ENCODE data around the gene VPS35. TPM values are rescaled to one million over a fixed set of nuclear protein-coding genes. Genes with fewer than 3 reads are reported as not detected.
A peak's percentile ranks its signal among the peaks of the same experiment; 100 is the strongest.

Gene VPS35
- total RNA-seq, 2 experiments from 2014 or later: 112 to 114 TPM

- no peak for DNase-seq
- Mint-ChIP-seq H3K36me3 (peaks cover 2% of the 10 kb centered on the region), H3K4me1 (ENCODE audit: low read depth) (peaks cover 6% of the 10 kb centered on the region), H3K27ac (no peak overlapping the region), H3K9me3 (no peaks in the 10 kb centered on the region), H3K27me3 (no peaks in the 10 kb centered on the region), H3K4me3 (no peak overlapping the region)
- intact Hi-C loops (cut with micrococcal nuclease): no loop called here
- ChIA-PET CTCF (interaction anchor here (0.7 kb wide), 1 partner anchor 223 kb away, joined by 4 read pairs; no protein-coding TSS in a partner anchor), POLR2A (interaction anchor here (0.5 kb wide), 1 partner anchor 207 kb away, joined by 3 read pairs; no protein-coding TSS in a partner anchor)
Measured at GRCh38 chr16:46706642-46707041, 17.7 kb upstream of the VPS35 start.

- H3K27ac Mint-ChIP-seq: no peak overlapping the region
- H3K36me3 Mint-ChIP-seq: peaks cover 10% of the 10 kb centered on the region
- H3K27me3 Mint-ChIP-seq: no peaks in the 10 kb centered on the region
- ChIA-PET CTCF (no interaction called here), POLR2A (no interaction called here)
- H3K4me3 Mint-ChIP-seq: no peak overlapping the region
- DNase-seq: no peak
- intact Hi-C loops (cut with micrococcal nuclease): no loop called here
- peaks cover 5% of the 10 kb centered on the region for H3K4me1 Mint-ChIP-seq (ENCODE audit: low read depth)
- H3K9me3 Mint-ChIP-seq: no peaks in the 10 kb centered on the region
Measured at GRCh38 chr16:46702030-46702429, 13.1 kb upstream of the VPS35 start.

GRCh38 chr16:46701615-46702014 is 12.6 kb upstream of the VPS35 start:
- H3K4me1 Mint-ChIP-seq (ENCODE audit: low read depth): peaks cover 1% of the 10 kb centered on the region
- no peaks in the 10 kb centered on the region for H3K27me3 Mint-ChIP-seq
- ChIA-PET POLR2A (no interaction called here), CTCF (no interaction called here)
- H3K4me3 Mint-ChIP-seq: no peak overlapping the region
- H3K9me3 Mint-ChIP-seq: no peaks in the 10 kb centered on the region
- intact Hi-C loops (cut with micrococcal nuclease): no loop called here
- DNase-seq: no peak
- no peak overlapping the region for H3K27ac Mint-ChIP-seq
- H3K36me3 Mint-ChIP-seq: peaks cover 13% of the 10 kb centered on the region

- Mint-ChIP-seq H3K4me1 (ENCODE audit: low read depth) (no peaks in the 10 kb centered on the region), H3K36me3 (peaks cover 22% of the 10 kb centered on the region), H3K27ac (no peak overlapping the region), H3K9me3 (no peaks in the 10 kb centered on the region), H3K27me3 (no peaks in the 10 kb centered on the region), H3K4me3 (no peak overlapping the region)
- intact Hi-C loops (cut with micrococcal nuclease): no loop called here
- ChIA-PET POLR2A (interaction anchor here (0.9 to 1.1 kb wide), 2 partner anchors 9 to 274 kb away, joined by 3 read pairs; no protein-coding TSS in a partner anchor), CTCF (interaction anchor here (3.1 kb wide), 1 partner anchor 26 kb away, joined by 10 read pairs; no protein-coding TSS in a partner anchor)
- DNase-seq: no peak
Measured at GRCh38 chr16:46700048-46700447, 11.1 kb upstream of the VPS35 start.

GRCh38 chr16:46696957-46697356 is 8.0 kb upstream of the VPS35 start:
- ChIA-PET CTCF (interaction anchor here (0.8 to 3.1 kb wide), 2 partner anchors 23 to 157 kb away, joined by 3 to 10 read pairs; no protein-coding TSS in a partner anchor), POLR2A (no interaction called here)
- Mint-ChIP-seq H3K27ac (no peak overlapping the region), H3K27me3 (no peaks in the 10 kb centered on the region), H3K4me1 (ENCODE audit: low read depth) (no peaks in the 10 kb centered on the region), H3K4me3 (no peak overlapping the region), H3K9me3 (no peaks in the 10 kb centered on the region), H3K36me3 (peaks cover 39% of the 10 kb centered on the region)
- DNase-seq: no peak
- intact Hi-C loops (cut with micrococcal nuclease): no loop called here

- Mint-ChIP-seq H3K27ac (no peak overlapping the region), H3K4me3 (no peak overlapping the region), H3K9me3 (no peaks in the 10 kb centered on the region), H3K27me3 (no peaks in the 10 kb centered on the region), H3K36me3 (peaks cover 47% of the 10 kb centered on the region), H3K4me1 (ENCODE audit: low read depth) (peaks cover 8% of the 10 kb centered on the region)
- ChIA-PET POLR2A (no interaction called here), CTCF (interaction anchor here (1.2 kb wide), 1 partner anchor 22 kb away, joined by 5 read pairs; no protein-coding TSS in a partner anchor)
- intact Hi-C loops (cut with micrococcal nuclease): no loop called here
- no peak for DNase-seq
Measured at GRCh38 chr16:46695937-46696336, 7.0 kb upstream of the VPS35 start.

- Mint-ChIP-seq H3K9me3 (no peaks in the 10 kb centered on the region), H3K4me3 (no peak overlapping the region), H3K27ac (no peak overlapping the region), H3K27me3 (no peaks in the 10 kb centered on the region), H3K36me3 (peaks cover 47% of the 10 kb centered on the region), H3K4me1 (ENCODE audit: low read depth) (peaks cover 13% of the 10 kb centered on the region)
- no peak for DNase-seq
- ChIA-PET CTCF (no interaction called here), POLR2A (no interaction called here)
- intact Hi-C loops (cut with micrococcal nuclease): no loop called here
Measured at GRCh38 chr16:46693598-46693997, 4.6 kb upstream of the VPS35 start.

GRCh38 chr16:46691726-46692125 is 2.7 kb upstream of the VPS35 start:
- Mint-ChIP-seq H3K4me1 (ENCODE audit: low read depth) (peaks cover 28% of the 10 kb centered on the region), H3K27ac (no peak overlapping the region), H3K27me3 (no peaks in the 10 kb centered on the region), H3K9me3 (no peaks in the 10 kb centered on the region), H3K36me3 (peaks cover 37% of the 10 kb centered on the region), H3K4me3 (no peak overlapping the region)
- ChIA-PET CTCF (interaction anchor here (0.7 to 4.0 kb wide), 6 partner anchors 17 to 1464 kb away, joined by 3 to 36 read pairs (median 4); no protein-coding TSS in a partner anchor), POLR2A (interaction anchor here (1.2 kb wide), 1 partner anchor 8 kb away, joined by 3 read pairs; no protein-coding TSS in a partner anchor)
- no peak for DNase-seq
- intact Hi-C loops (cut with micrococcal nuclease): no loop called here

GRCh38 chr16:46690281-46691178 is 1.6 kb upstream of the VPS35 start:
- Mint-ChIP-seq H3K4me3 (no peak overlapping the region), H3K9me3 (no peaks in the 10 kb centered on the region), H3K27me3 (no peaks in the 10 kb centered on the region), H3K36me3 (peaks cover 32% of the 10 kb centered on the region), H3K27ac (no peak overlapping the region), H3K4me1 (ENCODE audit: low read depth) (peaks cover 33% of the 10 kb centered on the region)
- no peak for DNase-seq
- intact Hi-C loops (cut with micrococcal nuclease): no loop called here
- POLR2A ChIA-PET: interaction anchor here (1.0 to 1.4 kb wide), 3 partner anchors 10 to 454 kb away, joined by 3 to 9 read pairs (median 4); partner anchors contain the start of genes GPT2 and NETO2
- CTCF ChIA-PET: interaction anchor here (1.0 to 4.0 kb wide), 7 partner anchors 15 to 240 kb away, joined by 3 to 36 read pairs (median 4); partner anchors contain the start of gene GPT2

GRCh38 chr16:46689365-46690280 is 645 bp upstream of the VPS35 start, which contains the start of gene ORC6:
Gene ORC6 (plus strand): TSS chr16:46689659. CDS start chr16:46689706, 47 bp downstream.
- POLR2A ChIA-PET: interaction anchor here (0.7 to 1.4 kb wide), 3 partner anchors 195 to 454 kb away, joined by 3 to 9 read pairs (median 4); partner anchors contain the start of genes GPT2 and NETO2
- CTCF ChIA-PET: interaction anchor here (0.6 to 4.0 kb wide), 6 partner anchors 14 to 241 kb away, joined by 3 to 36 read pairs (median 4); partner anchors contain the start of gene GPT2
- H3K27ac Mint-ChIP-seq: no peak within 1 kb of the TSS
- H3K27me3 Mint-ChIP-seq: no peaks in the 10 kb centered on the region
- H3K4me1 Mint-ChIP-seq (ENCODE audit: low read depth): peaks cover 42% of the 10 kb centered on the region
- no peaks in the 10 kb centered on the region for H3K9me3 Mint-ChIP-seq
- DNase-seq: peak; percentile 98
- H3K36me3 Mint-ChIP-seq: peaks cover 23% of the 10 kb centered on the region
- H3K4me3 Mint-ChIP-seq: no peak within 1 kb of the TSS
- intact Hi-C loops (cut with micrococcal nuclease): loop anchor here (1.0 to 10.0 kb wide), 11 partner anchors 16 to 1921 kb away; partner anchors contain the start of genes C16orf87, DNAJA2, GPT2 and ITFG1

GRCh38 chr16:46688101-46688653 is 801 bp downstream of the VPS35 start:
- no peak overlapping the region for H3K4me3 Mint-ChIP-seq
- H3K36me3 Mint-ChIP-seq: peaks cover 19% of the 10 kb centered on the region
- H3K27ac Mint-ChIP-seq: no peak overlapping the region
- ChIA-PET POLR2A (no interaction called here), CTCF (no interaction called here)
- H3K27me3 Mint-ChIP-seq: no peaks in the 10 kb centered on the region
- H3K9me3 Mint-ChIP-seq: no peaks in the 10 kb centered on the region
- peaks cover 55% of the 10 kb centered on the region for H3K4me1 Mint-ChIP-seq (ENCODE audit: low read depth)
- DNase-seq: no peak
- intact Hi-C loops (cut with micrococcal nuclease): loop anchor here (2.0 to 10.0 kb wide), 4 partner anchors 67 to 1923 kb away; partner anchors contain the start of genes ITFG1, N4BP1, NETO2 and PHKB

Data from activated CD4-positive, alpha-beta memory T cell treated with anti-CD3 and anti-CD28 coated beads for 36 hours (primary cell).